RWPE2 (cell line): Measurements from ENCODE around the gene RFX6.

Source experiments
- ATAC-seq: fragments of 200-7000 bp; cut with Tn5 transposase; 3 replicates; pipeline ENCODE4 v1.9.1; 2021; ENCODE audit warnings: low read depth
- DNase-seq: peaks from one replicate; pipeline ENCODE4 v3.0.0-alpha.2; 2020; ENCODE audit warnings: low spot score
- H3K27ac ChIP-seq: fragments of 450-650 bp; 2 replicates; pipeline ENCODE4 v1.5.1; 2017; ENCODE audit warnings: mild to moderate bottlenecking; ENCODE audit not compliant: poor library complexity, severe bottlenecking
- H3K27me3 ChIP-seq: fragments of 250-450 bp; sonication (Bioruptor Pico); 2 replicates; pipeline ENCODE4 v1.5.1; 2021; ENCODE audit warnings: mild to moderate bottlenecking, moderate library complexity; ENCODE audit not compliant: insufficient read depth, poor library complexity, severe bottlenecking
- H3K36me3 ChIP-seq: fragments of 250-450 bp; sonication (Bioruptor Pico); 2 replicates; pipeline ENCODE4 v1.5.1; 2020; ENCODE audit warnings: low read depth, mild to moderate bottlenecking, moderate library complexity
- H3K4me1 ChIP-seq: fragments of 250-450 bp; sonication (Bioruptor Pico); 2 replicates; pipeline ENCODE4 v1.5.1; 2021; ENCODE audit warnings: mild to moderate bottlenecking, moderate library complexity; ENCODE audit not compliant: insufficient read depth, poor library complexity, severe bottlenecking
- H3K4me3 ChIP-seq: fragments of 250-450 bp; sonication (Bioruptor Pico); 2 replicates; pipeline ENCODE4 v1.5.1; 2021; ENCODE audit warnings: mild to moderate bottlenecking, moderate library complexity; ENCODE audit not compliant: severe bottlenecking
- H3K9me3 ChIP-seq: fragments of 250-450 bp; sonication (Bioruptor Pico); 2 replicates; pipeline ENCODE4 v1.5.1; 2021; ENCODE audit warnings: mild to moderate bottlenecking, moderate library complexity; ENCODE audit not compliant: severe bottlenecking
- CTCF ChIP-seq: fragments of 450-650 bp; IDR thresholded peaks from one replicate; pipeline ENCODE4 v1.5.1; 2017; ENCODE audit warnings: mild to moderate bottlenecking, moderate library complexity; ENCODE audit not compliant: poor library complexity, severe bottlenecking

The RFX6 gene

GRCh38 chr6:116859264-116859663 lies 17.8 kb upstream of the RFX6 start:
- H3K27me3 ChIP-seq = no peaks in the 10 kb centered on the region
- H3K4me1 ChIP-seq = no peaks in the 10 kb centered on the region
- no peaks in the 10 kb centered on the region for H3K36me3 ChIP-seq
- no peak overlapping the region for H3K27ac ChIP-seq
- no peaks in the 10 kb centered on the region for H3K9me3 ChIP-seq
- no peak for DNase-seq
- no peak for ATAC-seq
- no peak for TF ChIP-seq CTCF
- no peak overlapping the region for H3K4me3 ChIP-seq

GRCh38 chr6:116866281-116866871 lies 10.7 kb upstream of the RFX6 start:
- no peak for TF ChIP-seq CTCF
- DNase-seq (no peak), ATAC-seq (no peak)
- Histone ChIP-seq H3K9me3 (no peaks in the 10 kb centered on the region), H3K4me3 (no peak overlapping the region), H3K4me1 (no peaks in the 10 kb centered on the region), H3K27ac (no peak overlapping the region), H3K27me3 (peaks cover 4% of the 10 kb centered on the region), H3K36me3 (no peaks in the 10 kb centered on the region)

GRCh38 chr6:116872771-116873170 lies 4.3 kb upstream of the RFX6 start:
- Histone ChIP-seq H3K27me3 (peaks cover 45% of the 10 kb centered on the region), H3K4me1 (no peaks in the 10 kb centered on the region), H3K4me3 (no peak overlapping the region), H3K27ac (no peak overlapping the region), H3K36me3 (no peaks in the 10 kb centered on the region), H3K9me3 (no peaks in the 10 kb centered on the region)
- DNase-seq (no peak), ATAC-seq (no peak)
- no peak for TF ChIP-seq CTCF

- Histone ChIP-seq H3K36me3 (no peaks in the 10 kb centered on the region), H3K9me3 (no peaks in the 10 kb centered on the region), H3K27me3 (peaks cover 68% of the 10 kb centered on the region), H3K4me1 (no peaks in the 10 kb centered on the region), H3K4me3 (no peak overlapping the region), H3K27ac (no peak overlapping the region)
- ATAC-seq (no peak), DNase-seq (no peak)
- TF ChIP-seq CTCF = no peak
Measured at GRCh38 chr6:116876107-116876506, 935 bp upstream of the RFX6 start.

- Histone ChIP-seq H3K9me3 (no peaks in the 10 kb centered on the region), H3K27ac (no peak overlapping the region), H3K4me1 (no peaks in the 10 kb centered on the region), H3K27me3 (peaks cover 64% of the 10 kb centered on the region), H3K36me3 (no peaks in the 10 kb centered on the region), H3K4me3 (no peak overlapping the region)
- no peak for ATAC-seq
- no peak for TF ChIP-seq CTCF
- no peak for DNase-seq
Measured at GRCh38 chr6:116877743-116878142, 701 bp downstream of the RFX6 start.
